ENCODE data around the gene PCDH10. TPM values are rescaled to one million over a fixed set of nuclear protein-coding genes. Genes with fewer than 3 reads are reported as not detected.

Gene PCDH10
- total and polyA plus RNA-seq, 2 donors (not counting 3 experiments of a cell fraction or from before 2014, with no cell fraction given), result 56.5 to 91.0 TPM

- H3K4me2 ChIP-seq (ENCODE audit: insufficient read depth, low read length), result no peak overlapping the region
- H3K36me3 ChIP-seq (ENCODE audit: control insufficient read depth in 2 of 2, extremely low read depth in 1 of 2, insufficient read depth in 2 of 2, low read length in 2 of 2), result no peaks in the 10 kb centered on the region
- H3K27me3 ChIP-seq (ENCODE audit: control insufficient read depth in 2 of 2, insufficient read depth in 2 of 2, low read length in 2 of 2), result no peaks in the 10 kb centered on the region
- H3K27ac ChIP-seq (ENCODE audit: insufficient read depth, low read depth, low read length), result no peak overlapping the region
- no peaks in the 10 kb centered on the region for H4K20me1 ChIP-seq (replicated peaks; ENCODE audit: control insufficient read depth, extremely low read depth, insufficient read depth, low read length)
- no peak overlapping the region for H3K9ac ChIP-seq (replicated peaks; ENCODE audit: extremely low read depth, insufficient read depth, low read length)
- intact Hi-C loops (cut with micrococcal nuclease), result loop anchor here (10.0 kb wide), 2 partner anchors 569 to 1061 kb away; partner anchors contain the start of gene PABPC4L
- DNase-seq (ENCODE audit: low read depth, low spot score), result no peak
- CTCF ChIA-PET, result interaction anchor here (1.2 to 1.6 kb wide), 2 partner anchors 10 to 13 kb away, joined by 5 to 14 read pairs; no protein-coding TSS in a partner anchor
- POLR2A ChIA-PET, result interaction anchor here (0.6 kb wide), 1 partner anchor 14 kb away, joined by 4 read pairs; no protein-coding TSS in a partner anchor
- peaks cover 17% of the 10 kb centered on the region for H3K4me1 ChIP-seq (ENCODE audit: control insufficient read depth, extremely low read depth, insufficient read depth, low read length)
- TF ChIP-seq MYC (IDR thresholded peaks at IDR 0.05; ENCODE audit: low read depth, low read length) (no peak), EZH2 (IDR thresholded peaks at IDR 0.05; ENCODE audit: borderline replicate concordance, low read depth, low read length, severe bottlenecking) (no peak), GATA2 (IDR thresholded peaks at IDR 0.05; ENCODE audit: insufficient read depth, insufficient read length, low read depth, low read length) (no peak), CTCF (IDR thresholded peaks at IDR 0.05; ENCODE audit: extremely low read depth in 1 of 2, insufficient read depth in 1 of 2, low read depth in 1 of 2, low read length in 2 of 2) (no peak), MAX (IDR thresholded peaks at IDR 0.05; ENCODE audit: insufficient read depth, insufficient read length) (no peak), POLR2AphosphoS5 (IDR thresholded peaks at IDR 0.05; ENCODE audit: insufficient read depth, low read depth, low read length) (no peak), FOS (IDR thresholded peaks at IDR 0.05; ENCODE audit: borderline replicate concordance, insufficient read depth, low read length) (no peak)
- no peak overlapping the region for H3K4me3 ChIP-seq (replicated peaks in 1 of 3; ENCODE audit: insufficient read depth in 1 of 3, low read depth in 1 of 3, low read length in 3 of 3)
- no TSS peak for BruUV-seq (replicated peaks)
- dilution Hi-C loops (cut with MboI; ENCODE audit: extremely low pct_ligation_motif_present, low sequenced_read_pairs), result no loop called here
- H3K9me3 ChIP-seq (replicated peaks; ENCODE audit: control insufficient read depth, insufficient read depth, low read length), result no peaks in the 10 kb centered on the region
- no peaks in the 10 kb centered on the region for H3K9me1 ChIP-seq (replicated peaks; ENCODE audit: control insufficient read depth, extremely low read depth, insufficient read depth, low read length)
- H3K79me2 ChIP-seq (ENCODE audit: control insufficient read depth, insufficient read depth, low read length), result no peaks in the 10 kb centered on the region
- no peak for FAIRE-seq
- H2AFZ ChIP-seq (ENCODE audit: low read depth, low read length), result no peak overlapping the region
Observed at GRCh38 chr4:133143775-133144430, 5.2 kb upstream of the PCDH10 start.

All from endothelial cell of umbilical vein (primary cell).